ENCODE results near the gene NR3C2.

Gene NR3C2

DNA sequence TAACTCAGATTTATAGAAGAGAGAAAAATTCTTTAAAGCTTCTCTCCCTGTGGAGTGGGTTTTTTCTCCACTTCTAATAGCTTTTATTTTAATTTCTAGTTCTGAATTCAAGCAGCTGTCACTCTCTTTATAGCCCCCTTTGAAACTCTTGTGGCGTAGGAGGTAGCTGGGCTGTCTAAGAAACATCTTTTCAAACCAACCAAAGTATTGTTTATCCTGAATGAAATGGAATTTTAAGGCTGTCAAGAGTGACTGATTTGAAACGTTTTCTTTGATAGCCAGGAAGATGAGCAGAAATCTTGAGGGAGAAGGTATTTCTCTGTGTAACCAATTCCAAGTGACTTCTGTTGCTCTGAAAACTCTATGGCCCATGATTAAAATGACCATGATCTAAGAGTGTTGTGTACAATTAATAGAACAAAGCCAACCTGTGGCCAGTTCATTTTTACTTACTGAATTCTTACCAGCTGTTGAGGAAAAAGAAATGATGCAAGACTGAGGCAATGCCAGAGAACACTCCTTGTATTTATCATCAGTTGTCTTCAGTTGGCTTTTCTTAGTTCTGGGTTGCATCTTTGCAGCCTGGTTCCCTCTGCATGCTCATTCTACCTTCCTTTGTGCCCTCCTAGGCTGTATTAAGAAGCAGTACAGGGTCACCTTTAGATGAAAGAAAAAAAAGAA lies 411.9 kb downstream of the NR3C2 start:
- TF ChIP-seq POLR2A (IDR thresholded peaks at IDR 0.05; ENCODE audit: low read depth, low read length), result no peak
- no peak for TF ChIP-seq TAF1 (IDR thresholded peaks at IDR 0.05; ENCODE audit: low read depth, low read length)
- TF ChIP-seq PAX5 (IDR thresholded peaks at IDR 0.05; ENCODE audit: insufficient read depth, low read length, severe bottlenecking), result no peak
- no peak for TF ChIP-seq SPI1 (IDR thresholded peaks at IDR 0.05; ENCODE audit: low read depth, low read length)
- no peak for TF ChIP-seq POLR2AphosphoS5 (IDR thresholded peaks at IDR 0.05; ENCODE audit: low read depth, low read length)
- TF ChIP-seq POU2F2 (IDR thresholded peaks at IDR 0.05; ENCODE audit: low read depth, low read length), result no peak
- DNase-seq (ENCODE audit: insufficient read length, low spot score), result no peak
- FAIRE-seq, result no peak

GRCh38 chr4:148029781-148030180 lies 412.4 kb downstream of the NR3C2 start:
- FAIRE-seq (no peak), DNase-seq (ENCODE audit: insufficient read length, low spot score) (no peak)
- TF ChIP-seq TAF1 (IDR thresholded peaks at IDR 0.05; ENCODE audit: low read depth, low read length) (no peak), POLR2AphosphoS5 (IDR thresholded peaks at IDR 0.05; ENCODE audit: low read depth, low read length) (no peak), POLR2A (IDR thresholded peaks at IDR 0.05; ENCODE audit: low read depth, low read length) (no peak), POU2F2 (IDR thresholded peaks at IDR 0.05; ENCODE audit: low read depth, low read length) (no peak), PAX5 (IDR thresholded peaks at IDR 0.05; ENCODE audit: insufficient read depth, low read length, severe bottlenecking) (no peak), SPI1 (IDR thresholded peaks at IDR 0.05; ENCODE audit: low read depth, low read length) (no peak)
